Measurements from ENCODE around the gene IL2RA. TPM values are rescaled to one million over a fixed set of nuclear protein-coding genes. Genes with fewer than 3 reads are reported as not detected.

IL2RA gene
- total RNA-seq, 1 donor from 2014 or later: not detected

GRCh38 chr10:5971315-5971832 lies 90.8 kb downstream of the IL2RA start:
- no peak for DNase-seq (ENCODE audit: low read depth, low spot score)
- Mint-ChIP-seq H3K4me1 (peaks cover 2% of the 10 kb centered on the region), H3K9me3 (no peaks in the 10 kb centered on the region), H3K27ac (ENCODE audit: unreplicated experiment) (no peak overlapping the region), H3K36me3 (ENCODE audit: low read depth) (no peaks in the 10 kb centered on the region), H3K27me3 (ENCODE audit: low read depth) (peaks cover 29% of the 10 kb centered on the region), H3K4me3 (no peak overlapping the region)
- TF ChIP-seq CTCF (conservative IDR thresholded peaks at IDR 0.05): no peak

GRCh38 chr10:5970527-5970926 lies 91.6 kb downstream of the IL2RA start:
- DNase-seq (ENCODE audit: low read depth, low spot score): no peak
- Mint-ChIP-seq H3K36me3 (ENCODE audit: low read depth) (no peaks in the 10 kb centered on the region), H3K4me3 (no peak overlapping the region), H3K9me3 (no peaks in the 10 kb centered on the region), H3K4me1 (no peaks in the 10 kb centered on the region), H3K27ac (ENCODE audit: unreplicated experiment) (no peak overlapping the region), H3K27me3 (ENCODE audit: low read depth) (peaks cover 21% of the 10 kb centered on the region)
- TF ChIP-seq CTCF (conservative IDR thresholded peaks at IDR 0.05): no peak

- H3K36me3 Mint-ChIP-seq (ENCODE audit: low read depth): no peaks in the 10 kb centered on the region
- DNase-seq (ENCODE audit: low read depth, low spot score): no peak
- peaks cover 16% of the 10 kb centered on the region for H3K27me3 Mint-ChIP-seq (ENCODE audit: low read depth)
- no peak overlapping the region for H3K4me3 Mint-ChIP-seq
- H3K9me3 Mint-ChIP-seq: no peaks in the 10 kb centered on the region
- no peak for TF ChIP-seq CTCF (conservative IDR thresholded peaks at IDR 0.05)
- no peaks in the 10 kb centered on the region for H3K4me1 Mint-ChIP-seq
- no peak overlapping the region for H3K27ac Mint-ChIP-seq (ENCODE audit: unreplicated experiment)
Measured at GRCh38 chr10:5970066-5970465, 92.1 kb downstream of the IL2RA start.

- no peak for DNase-seq (ENCODE audit: low read depth, low spot score)
- H3K9me3 Mint-ChIP-seq: no peaks in the 10 kb centered on the region
- H3K4me3 Mint-ChIP-seq: no peak overlapping the region
- no peaks in the 10 kb centered on the region for H3K4me1 Mint-ChIP-seq
- H3K36me3 Mint-ChIP-seq (ENCODE audit: low read depth): no peaks in the 10 kb centered on the region
- peaks cover 9% of the 10 kb centered on the region for H3K27me3 Mint-ChIP-seq (ENCODE audit: low read depth)
- no peak overlapping the region for H3K27ac Mint-ChIP-seq (ENCODE audit: unreplicated experiment)
- no peak for TF ChIP-seq CTCF (conservative IDR thresholded peaks at IDR 0.05)
Measured at GRCh38 chr10:5968681-5969453, 93.3 kb downstream of the IL2RA start.

- no peak for DNase-seq (ENCODE audit: low read depth, low spot score)
- Mint-ChIP-seq H3K9me3 (no peaks in the 10 kb centered on the region), H3K4me1 (no peaks in the 10 kb centered on the region), H3K27me3 (ENCODE audit: low read depth) (peaks cover 3% of the 10 kb centered on the region), H3K4me3 (no peak overlapping the region), H3K36me3 (ENCODE audit: low read depth) (no peaks in the 10 kb centered on the region), H3K27ac (ENCODE audit: unreplicated experiment) (no peak overlapping the region)
- TF ChIP-seq CTCF (conservative IDR thresholded peaks at IDR 0.05): no peak
Measured at GRCh38 chr10:5968037-5968680, 94.0 kb downstream of the IL2RA start.
